AG04449 (cell line): Measurements from ENCODE around the gene IQSEC1.

Source experiments
- CTCF ChIA-PET: fragments of 350-600 bp; formaldehyde crosslinking; extraction: SDS; loops from one replicate; lab custom pipeline; 2021; ENCODE audit warnings: antibody characterized with exemption; lab: Yijun Ruan, JAX
- POLR2A ChIA-PET: fragments of 400-600, 350-600 bp; formaldehyde crosslinking; extraction: SDS; loops from one replicate; lab custom pipeline; 2020; ENCODE audit warnings: antibody characterized with exemption, inconsistent platforms; lab: Yijun Ruan, JAX
- DNase-seq: peaks from one replicate; pipeline ENCODE4 v3.0.0-alpha.2; 2010; ENCODE audit warnings: low read depth, low spot score
- H3K4me3 ChIP-seq: 2 replicates; pipeline ENCODE4 v1.5.1; 2011; ENCODE audit warnings: low read depth, mild to moderate bottlenecking, control low read depth, low read length
- CTCF ChIP-seq: IDR thresholded peaks from one replicate; pipeline ENCODE4 v1.5.1; 2011; ENCODE audit warnings: mild to moderate bottlenecking, moderate library complexity, low read length, control low read depth, inconsistent platforms; ENCODE audit not compliant: insufficient read depth; ENCODE audit errors: missing control alignments

Gene IQSEC1

DNA sequence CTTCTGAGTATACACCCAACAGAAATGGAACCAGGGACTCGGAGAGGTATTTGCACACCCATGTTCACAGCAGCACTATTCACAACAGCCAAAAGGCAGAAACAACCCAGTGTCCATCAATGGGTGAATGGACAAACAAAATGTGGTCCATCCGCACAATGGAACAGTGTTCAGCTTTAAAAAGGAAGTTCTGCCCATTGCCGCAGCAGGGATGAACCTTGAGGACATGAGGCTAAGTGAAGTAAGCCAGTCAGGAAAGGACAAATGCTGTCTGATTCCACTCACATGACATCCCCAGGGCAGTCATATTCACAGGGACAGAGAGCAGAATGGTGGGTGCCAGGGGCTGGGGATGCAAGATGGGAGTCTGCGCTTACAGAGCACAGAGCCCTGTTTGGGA, 7.5 kb downstream of the IQSEC1 start:
- no peak for DNase-seq
- POLR2A ChIA-PET = no interaction called here
- CTCF ChIA-PET = interaction anchor here (1.0 to 1.5 kb wide), 3 partner anchors 26 to 387 kb away, joined by 3 to 4 read pairs (median 4); no protein-coding TSS in a partner anchor
- TF ChIP-seq CTCF = no peak
- no peak overlapping the region for H3K4me3 ChIP-seq

- no peak overlapping the region for H3K4me3 ChIP-seq
- TF ChIP-seq CTCF = no peak
- CTCF ChIA-PET = interaction anchor here (0.7 to 1.3 kb wide), 3 partner anchors 27 to 388 kb away, joined by 3 to 4 read pairs (median 3); no protein-coding TSS in a partner anchor
- no peak for DNase-seq
- POLR2A ChIA-PET = no interaction called here
Measured at GRCh38 chr3:13064964-13065363, 8.3 kb downstream of the IQSEC1 start.

DNA sequence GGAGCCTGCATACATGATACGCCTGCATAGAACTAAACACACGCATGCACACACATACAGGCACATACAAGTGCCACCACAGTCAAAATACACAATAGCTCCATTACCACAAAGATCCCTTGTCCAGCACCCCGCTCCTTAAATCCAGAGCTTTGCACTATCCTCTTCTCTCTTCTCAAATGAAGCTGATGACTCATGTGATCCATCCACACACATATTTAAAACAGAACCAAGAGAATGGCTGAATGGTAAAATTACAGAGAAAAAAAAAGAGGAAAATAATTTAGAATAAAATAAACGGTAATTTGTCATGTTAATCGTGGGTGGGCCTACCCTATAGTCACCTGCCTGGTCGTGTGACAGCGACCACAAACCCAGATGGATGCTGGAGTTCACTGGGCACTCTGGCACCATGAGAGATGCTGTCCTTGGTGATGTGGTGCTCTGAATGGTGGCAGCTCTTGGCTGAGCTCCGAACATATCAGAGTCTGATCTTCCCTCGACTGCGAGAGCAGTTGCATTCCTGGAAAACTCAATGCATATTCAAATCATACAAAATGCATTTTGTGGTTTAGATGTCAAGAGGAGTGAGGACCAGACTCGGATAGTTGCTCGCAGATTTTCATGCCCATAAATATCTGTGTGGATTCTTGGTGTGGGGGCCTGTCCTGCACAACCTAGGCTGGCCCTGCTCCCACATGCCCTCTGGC, 8.9 kb downstream of the IQSEC1 start:
- ChIA-PET POLR2A (no interaction called here), CTCF (interaction anchor here (0.7 kb wide), 1 partner anchor 28 kb away, joined by 3 read pairs; no protein-coding TSS in a partner anchor)
- TF ChIP-seq CTCF = no peak
- no peak overlapping the region for H3K4me3 ChIP-seq
- DNase-seq = no peak

DNA sequence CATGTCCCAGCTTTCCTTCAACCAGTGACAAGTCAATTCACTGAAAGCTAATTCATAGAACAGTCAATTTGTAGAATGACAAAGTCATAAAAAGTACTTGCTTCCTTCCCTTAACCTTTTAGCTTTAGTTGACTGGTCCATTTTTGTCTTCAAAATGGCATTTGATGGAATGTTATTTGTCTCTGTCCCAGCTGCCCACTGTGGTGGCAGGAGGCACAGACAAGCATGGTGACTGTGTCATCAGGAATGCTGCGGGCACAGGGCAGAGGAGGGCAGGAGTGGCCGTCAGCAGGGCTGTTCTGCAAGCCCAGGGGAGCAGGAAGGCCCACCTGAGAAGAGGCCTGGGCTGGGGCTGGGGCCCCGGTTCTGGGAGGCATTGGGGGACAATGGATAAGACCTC, 10.0 kb downstream of the IQSEC1 start:
- POLR2A ChIA-PET = no interaction called here
- TF ChIP-seq CTCF = no peak
- CTCF ChIA-PET = no interaction called here
- no peak for DNase-seq
- H3K4me3 ChIP-seq = no peak overlapping the region

DNA sequence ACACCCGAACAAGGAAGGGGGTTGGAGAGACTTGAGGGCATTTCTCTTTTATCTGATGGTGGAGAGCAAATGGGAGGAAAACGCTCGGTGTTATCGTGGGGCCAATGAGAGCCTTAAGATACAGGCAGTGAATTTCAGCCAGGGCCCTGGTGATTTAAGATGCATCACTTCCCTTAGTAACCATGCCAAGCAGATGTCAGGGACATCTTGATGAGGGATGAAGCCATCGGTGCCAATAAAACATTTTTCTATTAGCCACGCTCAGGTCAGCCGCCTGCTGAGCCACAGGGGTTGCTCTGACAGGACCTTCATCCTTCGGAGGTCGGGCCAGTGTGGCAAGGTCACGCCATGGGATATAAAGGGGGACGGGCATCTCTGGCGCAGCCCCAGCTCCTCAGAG, 10.6 kb downstream of the IQSEC1 start:
- no peak for DNase-seq
- ChIA-PET POLR2A (interaction anchor here (0.7 kb wide), 1 partner anchor 1662 kb away, joined by 3 read pairs; no protein-coding TSS in a partner anchor), CTCF (no interaction called here)
- H3K4me3 ChIP-seq = no peak overlapping the region
- no peak for TF ChIP-seq CTCF

- ChIA-PET POLR2A (no interaction called here), CTCF (interaction anchor here (1.3 kb wide), 1 partner anchor 32 kb away, joined by 4 read pairs; no protein-coding TSS in a partner anchor)
- no peak overlapping the region for H3K4me3 ChIP-seq
- TF ChIP-seq CTCF = no peak
- DNase-seq = no peak
Measured at GRCh38 chr3:13060341-13060910, 12.8 kb downstream of the IQSEC1 start.
